MCF 10A (cell line): Measurements from ENCODE around the gene SH3GL3. TPM values are rescaled to one million over a fixed set of nuclear protein-coding genes. Genes with fewer than 3 reads are reported as not detected.

Experiments
- BruUV-seq: library from RNA; stranded (reverse); fragments of 400-500 nt; replicated peaks from 2 replicates; lab custom pipeline; 2021; lab: Mats Ljungman, UMichigan
- CTCF ChIA-PET: fragments of 300-600 bp; sonication (Branson Sonifier 250); formaldehyde crosslinking; extraction: SDS; loops from one replicate; lab custom pipeline; 2021; ENCODE audit warnings: antibody characterized with exemption, inconsistent platforms; lab: Yijun Ruan, JAX
- POLR2A ChIA-PET: fragments of 300-600, 350-650 bp; sonication (Branson Sonifier 250); formaldehyde crosslinking; extraction: SDS; loops from one replicate; lab custom pipeline; 2020; ENCODE audit warnings: antibody characterized with exemption, inconsistent platforms; lab: Yijun Ruan, JAX
- DNase-seq: peaks from one replicate; pipeline ENCODE4 v3.0.0-alpha.2; 2018; ENCODE audit not compliant: unreplicated experiment
- H3K27ac Mint-ChIP-seq: one replicate; pipeline ENCODE4 v1.8.0; 2022; ENCODE audit warnings: mild to moderate bottlenecking, low read depth, mixed read lengths; ENCODE audit not compliant: unreplicated experiment
- H3K27me3 Mint-ChIP-seq: one replicate; pipeline ENCODE4 v1.8.0; 2022; ENCODE audit warnings: mixed read lengths; ENCODE audit not compliant: insufficient read depth, unreplicated experiment
- H3K36me3 Mint-ChIP-seq: one replicate; pipeline ENCODE4 v1.8.0; 2022; ENCODE audit warnings: mild to moderate bottlenecking, moderate library complexity, mixed read lengths; ENCODE audit not compliant: insufficient read depth, unreplicated experiment
- H3K4me1 Mint-ChIP-seq: one replicate; pipeline ENCODE4 v1.8.0; 2022; ENCODE audit warnings: mixed read lengths; ENCODE audit not compliant: insufficient read depth, unreplicated experiment
- H3K4me3 Mint-ChIP-seq: one replicate; pipeline ENCODE4 v1.8.0; 2022; ENCODE audit warnings: mild to moderate bottlenecking, moderate library complexity, mixed read lengths; ENCODE audit not compliant: unreplicated experiment
- H3K9me3 Mint-ChIP-seq: one replicate; pipeline ENCODE4 v1.8.0; 2022; ENCODE audit warnings: mixed read lengths; ENCODE audit not compliant: unreplicated experiment
- CTCF ChIP-seq: fragments of 200-600 bp; IDR thresholded peaks from one replicate; pipeline ENCODE4 v1.8.0; 2022; ENCODE audit warnings: antibody characterized with exemption, mild to moderate bottlenecking; ENCODE audit not compliant: unreplicated experiment
- intact Hi-C: fragments of 100-400 bp; cut with micrococcal nuclease; formaldehyde crosslinking; loops from 2 replicates; pipeline ENCODE4 v1.14.1; 2022
- total RNA-seq: library from RNA; stranded (reverse); gene quantifications from 2 replicates; pipeline ENCODE4 v1.2.3, GENCODE V29; 2022

Gene SH3GL3
- total RNA-seq, 1 experiment from 2014 or later = 0.19 TPM

GRCh38 chr15:83504365-83504764 lies 57.2 kb downstream of the SH3GL3 start:
- intact Hi-C loops = no loop called here
- Mint-ChIP-seq H3K4me1 (no peaks in the 10 kb centered on the region), H3K36me3 (no peaks in the 10 kb centered on the region), H3K4me3 (no peak overlapping the region), H3K27me3 (no peaks in the 10 kb centered on the region), H3K9me3 (no peaks in the 10 kb centered on the region), H3K27ac (no peak overlapping the region)
- DNase-seq = peak; percentile 3
- no peak for TF ChIP-seq CTCF
- BruUV-seq = no TSS peak
- ChIA-PET POLR2A (no interaction called here), CTCF (no interaction called here)

- Mint-ChIP-seq H3K36me3 (no peaks in the 10 kb centered on the region), H3K27ac (no peak overlapping the region), H3K27me3 (peaks cover 25% of the 10 kb centered on the region), H3K9me3 (no peaks in the 10 kb centered on the region), H3K4me1 (no peaks in the 10 kb centered on the region), H3K4me3 (no peak overlapping the region)
- intact Hi-C loops = no loop called here
- BruUV-seq = no TSS peak
- no peak for DNase-seq
- CTCF ChIA-PET = no interaction called here
- TF ChIP-seq CTCF = no peak
- POLR2A ChIA-PET = no interaction called here
Measured at GRCh38 chr15:83510001-83510400, 62.9 kb downstream of the SH3GL3 start.

- no peak for TF ChIP-seq CTCF
- intact Hi-C loops = no loop called here
- Mint-ChIP-seq H3K36me3 (peaks cover 6% of the 10 kb centered on the region), H3K27ac (no peak overlapping the region), H3K4me3 (no peak overlapping the region), H3K9me3 (no peaks in the 10 kb centered on the region), H3K4me1 (no peaks in the 10 kb centered on the region), H3K27me3 (peaks cover 28% of the 10 kb centered on the region)
- BruUV-seq = no TSS peak
- CTCF ChIA-PET = no interaction called here
- POLR2A ChIA-PET = interaction anchor here (1.3 kb wide), 1 partner anchor 67 kb away, joined by 3 read pairs; no protein-coding TSS in a partner anchor
- no peak for DNase-seq
Measured at GRCh38 chr15:83512459-83512858, 65.3 kb downstream of the SH3GL3 start.

GRCh38 chr15:83514584-83514983 lies 67.4 kb downstream of the SH3GL3 start:
- H3K4me3 Mint-ChIP-seq = no peak overlapping the region
- H3K27me3 Mint-ChIP-seq = peaks cover 29% of the 10 kb centered on the region
- H3K4me1 Mint-ChIP-seq = no peaks in the 10 kb centered on the region
- no TSS peak for BruUV-seq
- DNase-seq = no peak
- TF ChIP-seq CTCF = no peak
- intact Hi-C loops = no loop called here
- CTCF ChIA-PET = interaction anchor here (1.2 kb wide), 1 partner anchor 8 kb away, joined by 4 read pairs; no protein-coding TSS in a partner anchor
- no peaks in the 10 kb centered on the region for H3K9me3 Mint-ChIP-seq
- H3K36me3 Mint-ChIP-seq = peaks cover 6% of the 10 kb centered on the region
- POLR2A ChIA-PET = no interaction called here
- no peak overlapping the region for H3K27ac Mint-ChIP-seq
